ES-I3 (cell line): ENCODE measurements around the gene PPP4R2.

Experiments used
- H3K36me3 ChIP-seq: 2 replicates; pipeline ENCODE4 v1.6.1; 2013; ENCODE audit warnings: mild to moderate bottlenecking, low read length, control low read depth, moderate library complexity; ENCODE audit not compliant: insufficient read depth
- H3K4me1 ChIP-seq: 2 replicates; pipeline ENCODE4 v1.6.1; 2013; ENCODE audit warnings: mild to moderate bottlenecking, control low read depth, low read length; ENCODE audit not compliant: insufficient read depth
- H3K9ac ChIP-seq: 2 replicates; pipeline ENCODE4 v1.6.1; 2013; ENCODE audit warnings: low read depth, mild to moderate bottlenecking, low read length, moderate library complexity
- H3K9me3 ChIP-seq: 2 replicates; pipeline ENCODE4 v1.6.1; 2013; ENCODE audit warnings: mild to moderate bottlenecking, low read length, moderate library complexity; ENCODE audit not compliant: control insufficient read depth, insufficient read depth

Gene PPP4R2

DNA sequence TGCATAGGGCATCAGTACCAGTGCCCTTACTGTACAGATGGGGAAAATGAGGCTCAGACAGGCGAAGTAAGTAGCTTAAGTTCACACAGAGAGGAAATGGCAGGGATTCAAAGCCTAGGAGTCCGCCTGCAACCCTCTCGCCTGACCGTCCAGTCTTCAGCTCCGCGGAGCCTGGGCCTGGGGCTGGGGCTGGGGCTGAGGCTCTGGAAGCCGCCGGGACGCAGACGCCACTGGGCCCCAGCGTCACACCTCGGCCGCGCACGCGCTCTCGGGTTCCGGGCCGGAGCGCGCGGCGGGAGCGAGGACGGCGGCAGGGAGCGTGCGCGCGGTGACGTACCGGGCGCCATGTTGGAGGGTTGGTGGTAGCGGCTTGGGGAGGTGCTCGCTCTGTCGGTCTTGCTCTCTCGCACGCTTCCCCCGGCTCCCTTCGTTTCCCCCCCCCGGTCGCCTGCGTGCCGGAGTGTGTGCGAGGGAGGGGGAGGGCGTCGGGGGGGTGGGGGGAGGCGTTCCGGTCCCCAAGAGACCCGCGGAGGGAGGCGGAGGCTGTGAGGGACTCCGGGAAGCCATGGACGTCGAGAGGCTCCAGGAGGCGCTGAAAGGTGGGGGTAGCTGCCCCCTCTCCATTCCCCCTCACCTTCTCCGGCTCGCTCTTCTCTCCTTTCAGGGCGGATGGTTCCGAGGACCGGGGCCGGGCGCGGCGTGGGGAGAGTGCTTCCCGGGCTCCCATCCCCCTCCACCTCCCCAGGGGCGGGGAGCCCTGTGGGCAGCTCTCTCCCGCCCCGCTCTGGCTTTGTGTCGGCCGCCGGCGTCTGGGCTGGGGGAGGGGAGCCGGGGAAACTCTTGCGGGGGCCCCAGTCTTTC, at the start of gene PPP4R2:
PPP4R2 (plus strand) TSS at position 339 of the 861 bp plus-strand sequence; CDS start at position 566, 227 bp downstream.
- H3K4me1 ChIP-seq = peaks cover 19% of the 10 kb centered on the region
- no peaks in the 10 kb centered on the region for H3K9me3 ChIP-seq
- peak within 1 kb of the TSS; percentile 97 for H3K9ac ChIP-seq
- H3K36me3 ChIP-seq = peaks cover 11% of the 10 kb centered on the region

- Histone ChIP-seq H3K4me1 (peaks cover 17% of the 10 kb centered on the region), H3K9ac (no peak overlapping the region), H3K9me3 (no peaks in the 10 kb centered on the region), H3K36me3 (no peaks in the 10 kb centered on the region)
Measured at GRCh38 chr3:72947715-72948490, 48.7 kb upstream of the PPP4R2 start.

DNA sequence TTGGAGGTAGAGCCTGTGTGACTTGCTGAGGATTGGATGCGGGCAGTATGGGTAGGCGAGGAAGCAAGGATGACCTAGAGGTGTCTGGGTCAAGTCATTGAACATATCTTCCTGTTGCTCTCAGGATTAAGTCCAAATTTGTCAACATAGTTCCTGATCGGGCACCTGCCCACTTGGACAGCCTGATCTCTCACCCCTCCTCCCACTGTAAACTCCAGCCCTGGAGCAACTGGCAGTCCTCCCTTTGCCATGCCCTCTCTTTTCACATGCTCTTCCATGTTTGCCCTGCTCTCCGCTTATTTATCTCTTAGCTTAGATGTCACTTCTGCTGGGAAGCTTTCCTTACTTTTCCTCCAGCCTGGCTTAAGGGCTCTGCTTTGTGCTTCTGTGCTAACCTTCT, 47.6 kb upstream of the PPP4R2 start:
- Histone ChIP-seq H3K9me3 (no peaks in the 10 kb centered on the region), H3K4me1 (peaks cover 17% of the 10 kb centered on the region), H3K36me3 (no peaks in the 10 kb centered on the region), H3K9ac (no peak overlapping the region)

DNA sequence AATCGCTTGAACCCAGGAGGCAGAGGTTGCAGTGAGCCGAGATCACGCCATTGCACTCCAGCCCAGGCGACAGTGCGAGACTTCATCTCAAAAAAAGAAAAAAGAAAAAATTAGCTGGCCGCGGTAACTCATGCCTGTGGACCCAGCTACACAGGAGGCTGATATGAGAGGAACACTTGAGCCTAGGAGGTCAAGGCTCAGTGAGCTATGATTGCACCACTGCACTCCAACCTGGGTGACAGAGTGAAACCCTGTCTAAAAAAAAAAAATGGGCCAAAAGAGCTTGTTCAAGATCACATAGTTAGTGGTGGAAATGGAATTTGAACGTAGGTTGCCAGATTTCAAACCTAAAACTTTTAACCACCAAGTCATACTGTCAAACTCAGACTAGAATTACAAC, 46.2 kb upstream of the PPP4R2 start:
- Histone ChIP-seq H3K9me3 (no peaks in the 10 kb centered on the region), H3K9ac (no peak overlapping the region), H3K36me3 (no peaks in the 10 kb centered on the region), H3K4me1 (peaks cover 16% of the 10 kb centered on the region)

DNA sequence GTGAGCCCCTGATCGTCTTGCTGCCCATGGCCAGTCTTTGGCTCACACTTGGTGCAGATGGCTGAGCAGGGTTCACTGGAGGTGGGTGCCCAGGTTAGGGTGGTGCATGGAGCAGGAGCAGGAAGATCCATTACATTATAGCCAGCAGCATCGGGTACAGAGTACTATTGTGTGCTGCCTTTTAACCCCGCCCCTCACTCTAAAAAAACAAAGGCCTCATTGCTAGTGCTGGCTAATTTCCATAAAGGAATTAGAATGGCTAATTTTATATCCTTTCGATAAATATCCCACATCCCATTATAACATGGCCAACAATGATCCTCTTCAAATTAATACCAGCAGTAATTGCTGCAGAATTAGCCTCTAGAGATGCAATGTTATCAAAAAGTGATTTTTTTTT, 45.8 kb upstream of the PPP4R2 start:
- Histone ChIP-seq H3K9me3 (no peaks in the 10 kb centered on the region), H3K9ac (no peak overlapping the region), H3K36me3 (no peaks in the 10 kb centered on the region), H3K4me1 (peaks cover 11% of the 10 kb centered on the region)

DNA sequence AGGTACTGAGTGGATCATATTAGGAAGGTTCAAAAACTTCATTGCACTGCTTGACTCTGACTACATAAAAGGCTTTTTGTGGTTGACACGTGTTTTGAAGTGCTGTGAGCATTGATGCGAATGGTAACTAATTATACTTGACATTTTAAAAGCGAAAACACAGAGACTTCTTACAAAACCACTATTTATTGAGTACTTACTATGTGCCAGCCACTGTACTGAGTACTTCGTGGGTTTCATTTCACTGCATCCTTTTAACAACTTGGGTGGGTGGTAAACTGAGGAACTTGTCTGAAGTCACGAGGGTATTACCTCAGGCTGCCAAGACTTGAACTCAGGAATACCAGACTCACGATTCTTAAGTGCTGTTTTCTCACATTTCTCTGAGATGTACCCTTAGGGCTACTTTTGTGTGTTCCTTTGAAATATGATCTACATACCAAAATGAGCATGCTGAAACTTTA, 45.3 kb upstream of the PPP4R2 start:
- H3K4me1 ChIP-seq = peaks cover 11% of the 10 kb centered on the region

DNA sequence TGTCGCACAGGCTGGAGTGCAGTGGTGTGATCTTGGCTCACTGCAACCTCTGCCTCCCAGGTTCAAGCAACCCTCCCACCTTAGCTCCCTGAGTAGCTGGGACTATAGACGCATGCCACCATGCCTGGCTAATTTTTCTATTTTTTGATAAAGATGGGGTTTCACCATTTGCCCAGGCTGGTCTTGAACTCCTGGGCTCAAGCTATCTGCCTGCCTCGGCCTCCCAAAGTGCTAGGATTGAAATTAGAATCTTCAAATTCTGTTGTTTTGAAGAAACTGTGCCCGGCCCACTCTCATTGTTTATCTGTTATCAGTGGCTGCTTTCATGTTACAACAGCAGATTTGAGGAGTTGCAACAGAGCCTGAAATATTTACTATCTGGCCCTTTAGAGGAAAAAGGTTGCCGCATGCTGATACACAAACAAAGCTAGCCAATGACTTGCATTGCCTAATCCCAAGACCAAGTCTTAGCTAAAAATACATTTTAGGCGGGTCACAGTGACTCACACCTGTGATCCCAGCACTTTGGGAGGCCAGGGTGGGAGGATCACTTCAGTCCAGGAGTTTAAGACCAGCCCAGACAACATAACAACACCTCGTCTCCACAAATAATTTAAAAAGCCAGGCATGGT, 43.2 kb upstream of the PPP4R2 start:
- Histone ChIP-seq H3K9me3 (no peaks in the 10 kb centered on the region), H3K9ac (no peak overlapping the region), H3K36me3 (no peaks in the 10 kb centered on the region), H3K4me1 (peaks cover 21% of the 10 kb centered on the region)

More for the DNA sequence above, 45.3 kb upstream of the PPP4R2 start:
- no peaks in the 10 kb centered on the region for H3K36me3 ChIP-seq
- no peak overlapping the region for H3K9ac ChIP-seq
- H3K9me3 ChIP-seq = no peaks in the 10 kb centered on the region

DNA sequence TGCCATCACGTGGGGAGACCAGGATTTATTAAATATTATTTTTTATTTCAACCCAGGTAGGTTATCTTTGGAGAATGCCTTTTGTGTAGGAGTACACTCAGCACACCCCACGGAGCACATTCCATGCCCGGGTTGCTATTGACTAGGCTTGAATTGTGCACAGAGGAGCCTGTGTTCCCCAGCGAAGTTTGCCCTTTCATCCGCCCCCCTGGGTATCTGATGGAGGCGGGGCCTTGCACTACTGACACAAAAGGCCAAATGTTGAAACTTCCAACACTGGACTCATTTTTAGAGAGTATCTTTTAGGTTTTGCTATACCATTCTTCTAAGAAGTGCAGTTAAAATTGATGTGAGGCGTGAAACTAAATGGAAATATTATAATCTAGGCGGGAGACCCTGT, 39.3 kb upstream of the PPP4R2 start:
- Histone ChIP-seq H3K36me3 (no peaks in the 10 kb centered on the region), H3K4me1 (peaks cover 10% of the 10 kb centered on the region), H3K9me3 (no peaks in the 10 kb centered on the region), H3K9ac (no peak overlapping the region)

- peaks cover 10% of the 10 kb centered on the region for H3K4me1 ChIP-seq
- H3K9ac ChIP-seq = no peak overlapping the region
Measured at GRCh38 chr3:72959336-72959735, 37.3 kb upstream of the PPP4R2 start.

DNA sequence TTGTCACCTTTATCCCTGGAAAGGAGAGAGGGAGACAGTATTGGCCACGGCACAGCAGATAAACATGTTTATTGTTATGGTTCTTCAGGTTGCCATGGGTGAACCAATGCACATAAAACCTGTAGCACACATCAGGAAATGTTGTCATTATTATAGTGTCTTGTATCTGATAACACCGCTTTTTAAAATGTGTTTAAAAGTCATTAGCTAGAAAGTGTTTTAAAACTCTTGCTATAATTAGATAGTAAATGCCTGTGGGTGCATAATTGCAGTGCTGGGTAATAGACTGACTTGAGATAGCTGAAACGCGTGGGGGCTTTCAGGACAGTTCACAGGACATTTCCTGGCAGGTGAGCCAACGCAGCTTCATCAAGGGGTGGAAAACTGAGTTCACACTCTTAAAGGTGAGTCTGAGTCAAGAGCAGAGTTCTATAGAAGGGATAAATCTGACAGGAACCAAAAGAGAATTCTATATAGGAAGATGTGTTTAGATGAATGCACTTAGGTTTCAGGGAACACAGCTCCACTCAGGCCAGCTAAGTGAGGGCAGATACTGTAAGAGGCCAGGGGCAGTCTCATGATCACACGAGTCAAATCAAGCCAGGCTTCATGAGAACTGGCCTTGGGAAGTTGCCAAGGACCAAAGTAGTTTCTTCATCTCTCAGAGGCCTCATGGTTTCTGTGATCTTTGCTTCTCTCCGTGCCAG, 35.6 kb upstream of the PPP4R2 start:
- no peak overlapping the region for H3K9ac ChIP-seq
- H3K9me3 ChIP-seq = no peaks in the 10 kb centered on the region
- H3K36me3 ChIP-seq = no peaks in the 10 kb centered on the region
- H3K4me1 ChIP-seq = peaks cover 10% of the 10 kb centered on the region

More at GRCh38 chr3:72959336-72959735, 37.3 kb upstream of the PPP4R2 start:
- no peaks in the 10 kb centered on the region for H3K36me3 ChIP-seq
- H3K9me3 ChIP-seq = no peaks in the 10 kb centered on the region

DNA sequence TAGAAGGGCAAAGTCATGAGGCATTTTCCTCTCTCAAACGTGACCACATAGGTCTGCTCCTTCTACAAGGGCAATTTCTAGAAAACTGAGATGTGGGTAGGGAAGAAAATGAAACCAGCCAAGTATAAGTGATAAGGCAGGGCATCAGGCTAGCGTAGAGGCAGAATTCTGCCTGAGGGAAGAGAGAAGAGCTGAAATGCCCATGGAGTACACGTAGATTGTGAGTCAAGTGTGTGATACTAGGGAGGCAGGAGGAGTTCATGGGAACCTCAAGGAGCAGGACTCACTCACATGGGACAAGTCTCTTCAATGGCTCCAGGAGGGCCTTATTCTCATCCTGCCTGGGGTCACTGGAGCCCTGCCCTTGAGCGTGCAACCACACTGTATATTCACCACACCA, 34.9 kb upstream of the PPP4R2 start:
- H3K4me1 ChIP-seq = peaks cover 9% of the 10 kb centered on the region
- no peaks in the 10 kb centered on the region for H3K9me3 ChIP-seq
- H3K36me3 ChIP-seq = no peaks in the 10 kb centered on the region
- H3K9ac ChIP-seq = no peak overlapping the region

GRCh38 chr3:72962317-72962716, 34.3 kb upstream of the PPP4R2 start:
- no peaks in the 10 kb centered on the region for H3K36me3 ChIP-seq
- peaks cover 3% of the 10 kb centered on the region; the same call in 1 of the 2 replicates for H3K4me1 ChIP-seq
- H3K9me3 ChIP-seq = no peaks in the 10 kb centered on the region
- H3K9ac ChIP-seq = no peak overlapping the region

GRCh38 chr3:72964633-72965032, 32.0 kb upstream of the PPP4R2 start:
- Histone ChIP-seq H3K9ac (no peak overlapping the region), H3K4me1 (no peaks in the 10 kb centered on the region), H3K36me3 (no peaks in the 10 kb centered on the region), H3K9me3 (no peaks in the 10 kb centered on the region)

DNA sequence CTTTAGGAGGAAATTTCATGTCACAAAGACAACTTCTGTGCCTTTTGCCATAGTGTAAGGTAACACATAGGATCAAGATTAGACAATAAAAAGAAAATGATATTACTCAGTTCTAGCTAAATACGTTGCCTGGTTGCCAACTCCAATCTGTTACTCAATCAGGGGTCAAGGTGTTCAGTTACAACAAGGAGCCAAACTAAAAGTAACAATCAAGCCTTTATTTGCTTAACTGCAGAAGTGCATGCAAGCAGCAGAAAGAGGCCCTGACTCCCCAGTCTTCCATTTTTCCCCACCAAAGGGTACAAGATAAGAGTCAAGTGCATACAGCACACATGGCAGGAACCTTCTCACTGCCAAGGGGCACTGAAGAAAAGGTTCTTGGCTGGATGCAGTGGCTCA, 28.3 kb upstream of the PPP4R2 start:
- no peaks in the 10 kb centered on the region for H3K36me3 ChIP-seq
- no peaks in the 10 kb centered on the region for H3K9me3 ChIP-seq
- H3K9ac ChIP-seq = no peak overlapping the region
- H3K4me1 ChIP-seq = no peaks in the 10 kb centered on the region
